Natural killer cell treated with Interleukin-12 subunit alpha and Interleukin-12 subunit beta and Interleukin-15 and Interleukin-18, amount 100 ng/mL, for 72 hours (primary cell): Measurements from ENCODE around the gene TSPAN18. TPM values are rescaled to one million over a fixed set of nuclear protein-coding genes. Genes with fewer than 3 reads are reported as not detected.
A peak's percentile ranks its signal among the peaks of the same experiment; 100 is the strongest.

Experiments
- ATAC-seq, 2 donors: fragments of 150-1000 bp; cut with Tn5 transposase in 1 of 2; sonication (Bioruptor Pico), chemical (Tn5 transposase) in 1 of 2; 2 replicates each; pipeline ENCODE4 v1.10.0; 2021
- DNase-seq: peaks from one replicate; pipeline ENCODE4 v3.0.0; 2022; ENCODE audit warnings: low spot score
- H3K27ac Mint-ChIP-seq, 2 donors: 1 replicate in 1 of 2; 2 replicates in 1 of 2; pipeline ENCODE4 v1.8.0; 2022; ENCODE audit warnings: mixed read lengths in 2 of 2, mild to moderate bottlenecking in 1 of 2, moderate library complexity in 1 of 2
- H3K27me3 Mint-ChIP-seq, 2 donors: 1 replicate in 1 of 2; 2 replicates in 1 of 2; pipeline ENCODE4 v1.8.0; 2022; ENCODE audit warnings: mixed read lengths in 2 of 2
- H3K36me3 Mint-ChIP-seq: one replicate; pipeline ENCODE4 v1.8.0; 2022; ENCODE audit warnings: mixed read lengths
- H3K4me1 Mint-ChIP-seq, 2 donors: 1 replicate in 1 of 2; 2 replicates in 1 of 2; pipeline ENCODE4 v1.8.0; 2022; ENCODE audit warnings: low read depth in 2 of 2, mixed read lengths in 2 of 2, mild to moderate bottlenecking in 1 of 2
- H3K4me3 Mint-ChIP-seq: one replicate; pipeline ENCODE4 v1.8.0; 2022; ENCODE audit warnings: mixed read lengths
- H3K9me3 Mint-ChIP-seq: 2 replicates; pipeline ENCODE4 v1.8.0; 2022; ENCODE audit warnings: mixed read lengths
- total RNA-seq, 2 donors: library from RNA; stranded (reverse); gene quantifications; one replicate each; pipeline ENCODE4 v1.2.3, GENCODE V29; 2022

TSPAN18 gene
- total RNA-seq, 2 donors from 2014 or later, result 0.26 to 0.64 TPM

- H3K4me3 Mint-ChIP-seq, result no peak overlapping the region
- no peak overlapping the region for H3K27ac Mint-ChIP-seq
- H3K9me3 Mint-ChIP-seq, result no peaks in the 10 kb centered on the region
- DNase-seq, result no peak
- no peak for ATAC-seq
- peaks cover 24 to 31% of the 10 kb centered on the region in 2 donors for H3K27me3 Mint-ChIP-seq
- no peaks in the 10 kb centered on the region for H3K4me1 Mint-ChIP-seq
- no peaks in the 10 kb centered on the region for H3K36me3 Mint-ChIP-seq
Observed at GRCh38 chr11:44699497-44700408, 27.0 kb upstream of the TSPAN18 start.

- Mint-ChIP-seq H3K4me3 (no peak overlapping the region), H3K36me3 (no peaks in the 10 kb centered on the region), H3K4me1 (no peaks in the 10 kb centered on the region), H3K9me3 (no peaks in the 10 kb centered on the region), H3K27me3 (peaks cover 24 to 31% of the 10 kb centered on the region in 2 donors), H3K27ac (no peak overlapping the region)
- DNase-seq (no peak), ATAC-seq (peak in 1 of 2 donors; percentile 19)
Observed at GRCh38 chr11:44701276-44701675, 25.5 kb upstream of the TSPAN18 start.

- no peak for DNase-seq
- H3K27ac Mint-ChIP-seq, result no peak overlapping the region
- H3K4me3 Mint-ChIP-seq, result no peak overlapping the region
- peaks cover 24 to 31% of the 10 kb centered on the region in 2 donors for H3K27me3 Mint-ChIP-seq
- no peak for ATAC-seq
- no peaks in the 10 kb centered on the region for H3K9me3 Mint-ChIP-seq
- H3K4me1 Mint-ChIP-seq, result no peaks in the 10 kb centered on the region
- H3K36me3 Mint-ChIP-seq, result no peaks in the 10 kb centered on the region
Observed at GRCh38 chr11:44702889-44703288, 23.9 kb upstream of the TSPAN18 start.

- Mint-ChIP-seq H3K27me3 (peaks cover 18 to 20% of the 10 kb centered on the region in 2 donors), H3K4me3 (no peak overlapping the region), H3K27ac (no peak overlapping the region), H3K4me1 (peaks cover 5 to 9% of the 10 kb centered on the region in 2 donors), H3K36me3 (no peaks in the 10 kb centered on the region), H3K9me3 (no peaks in the 10 kb centered on the region)
- DNase-seq, result no peak
- ATAC-seq, result no peak
Observed at GRCh38 chr11:44707094-44707493, 19.7 kb upstream of the TSPAN18 start.

GRCh38 chr11:44708009-44708408 is 18.8 kb upstream of the TSPAN18 start:
- ATAC-seq (no peak), DNase-seq (no peak)
- peaks cover 16 to 19% of the 10 kb centered on the region in 2 donors for H3K27me3 Mint-ChIP-seq
- H3K36me3 Mint-ChIP-seq, result no peaks in the 10 kb centered on the region
- no peak overlapping the region for H3K27ac Mint-ChIP-seq
- H3K4me3 Mint-ChIP-seq, result no peak overlapping the region
- H3K9me3 Mint-ChIP-seq, result no peaks in the 10 kb centered on the region
- H3K4me1 Mint-ChIP-seq, result peaks cover 5 to 9% of the 10 kb centered on the region in 2 donors

DNA sequence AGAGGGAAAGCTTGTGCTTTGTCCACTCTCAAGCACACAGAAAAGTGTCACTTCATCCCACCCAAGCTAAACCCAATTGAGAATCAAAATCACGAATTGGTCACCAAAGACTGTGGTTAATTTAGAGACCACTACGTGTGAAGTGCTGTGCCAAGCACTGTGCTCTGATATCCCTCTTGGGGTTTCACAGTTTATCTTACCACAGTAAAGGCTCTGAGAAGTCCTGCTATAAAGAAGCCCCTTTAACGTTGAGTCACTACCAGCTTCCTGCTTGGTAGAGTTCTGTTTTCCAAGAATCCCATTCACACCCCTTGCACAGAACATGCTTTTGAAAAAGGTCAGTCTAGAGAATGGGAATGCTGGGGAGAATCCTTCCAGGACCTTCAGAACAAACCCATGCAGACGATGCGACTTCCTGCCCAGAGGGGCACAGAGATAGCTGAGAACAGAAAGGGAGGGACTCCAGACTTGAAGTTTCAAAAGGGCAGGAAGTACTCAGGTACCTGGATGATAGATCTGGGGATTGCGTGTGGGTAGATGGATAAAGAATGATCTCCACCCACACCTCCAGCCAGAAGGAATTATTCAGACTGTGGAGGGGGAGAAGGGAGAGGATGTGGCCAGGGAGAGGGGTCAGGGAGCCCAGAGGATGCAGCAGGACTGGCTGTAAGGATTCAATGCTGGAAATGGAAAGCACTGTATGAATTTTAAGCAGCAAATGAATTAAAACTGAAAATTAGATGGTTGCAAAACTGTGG is 18.1 kb upstream of the TSPAN18 start:
- ATAC-seq (no peak), DNase-seq (no peak)
- H3K9me3 Mint-ChIP-seq, result no peaks in the 10 kb centered on the region
- H3K4me1 Mint-ChIP-seq, result peaks cover 5 to 9% of the 10 kb centered on the region in 2 donors
- no peak overlapping the region for H3K27ac Mint-ChIP-seq
- peaks cover 19 to 23% of the 10 kb centered on the region in 2 donors for H3K27me3 Mint-ChIP-seq
- H3K36me3 Mint-ChIP-seq, result no peaks in the 10 kb centered on the region
- no peak overlapping the region for H3K4me3 Mint-ChIP-seq

DNA sequence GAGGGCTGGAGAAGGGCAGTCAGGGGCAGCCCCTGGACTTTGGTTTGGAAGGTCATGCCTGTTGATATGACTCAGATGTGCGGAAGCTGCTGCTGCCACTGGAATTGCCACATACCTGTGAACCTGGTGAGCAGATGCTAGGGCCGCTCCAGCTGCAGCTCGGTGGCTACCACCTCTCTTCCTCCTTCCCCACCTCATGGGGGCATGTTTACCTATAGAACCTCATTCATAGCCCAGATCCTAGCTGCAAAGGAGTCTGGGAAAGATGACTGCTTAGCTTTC is 17.5 kb upstream of the TSPAN18 start:
- H3K4me3 Mint-ChIP-seq, result no peak overlapping the region
- peaks cover 22 to 23% of the 10 kb centered on the region in 2 donors for H3K27me3 Mint-ChIP-seq
- ATAC-seq (no peak), DNase-seq (no peak)
- H3K4me1 Mint-ChIP-seq, result peaks cover 5 to 9% of the 10 kb centered on the region in 2 donors
- no peak overlapping the region for H3K27ac Mint-ChIP-seq
- H3K36me3 Mint-ChIP-seq, result no peaks in the 10 kb centered on the region
- H3K9me3 Mint-ChIP-seq, result no peaks in the 10 kb centered on the region

DNA sequence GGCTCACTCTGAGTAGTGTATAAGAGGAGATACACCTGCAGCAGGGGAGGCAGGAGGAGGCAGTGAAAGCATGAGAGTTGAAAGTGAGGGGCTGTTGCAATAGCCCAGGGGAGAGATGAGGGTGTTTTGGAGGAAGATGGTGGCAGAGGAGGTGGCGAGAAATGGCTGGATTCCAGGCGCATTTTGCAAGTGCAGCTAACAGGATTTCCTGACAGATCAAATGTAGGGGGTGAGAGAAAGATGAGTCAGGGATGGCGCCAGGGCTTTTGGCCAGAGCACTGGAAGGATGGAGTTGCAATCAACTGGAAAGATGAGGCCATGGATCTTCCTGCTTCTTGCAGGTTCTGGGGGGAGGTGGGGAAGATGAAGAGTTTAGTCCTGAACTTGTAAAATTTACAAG is 16.8 kb upstream of the TSPAN18 start:
- ATAC-seq (no peak), DNase-seq (no peak)
- Mint-ChIP-seq H3K36me3 (no peaks in the 10 kb centered on the region), H3K27me3 (peaks cover 25 to 29% of the 10 kb centered on the region in 2 donors), H3K27ac (no peak overlapping the region), H3K9me3 (no peaks in the 10 kb centered on the region), H3K4me1 (peaks cover 5 to 9% of the 10 kb centered on the region in 2 donors), H3K4me3 (no peak overlapping the region)

DNA sequence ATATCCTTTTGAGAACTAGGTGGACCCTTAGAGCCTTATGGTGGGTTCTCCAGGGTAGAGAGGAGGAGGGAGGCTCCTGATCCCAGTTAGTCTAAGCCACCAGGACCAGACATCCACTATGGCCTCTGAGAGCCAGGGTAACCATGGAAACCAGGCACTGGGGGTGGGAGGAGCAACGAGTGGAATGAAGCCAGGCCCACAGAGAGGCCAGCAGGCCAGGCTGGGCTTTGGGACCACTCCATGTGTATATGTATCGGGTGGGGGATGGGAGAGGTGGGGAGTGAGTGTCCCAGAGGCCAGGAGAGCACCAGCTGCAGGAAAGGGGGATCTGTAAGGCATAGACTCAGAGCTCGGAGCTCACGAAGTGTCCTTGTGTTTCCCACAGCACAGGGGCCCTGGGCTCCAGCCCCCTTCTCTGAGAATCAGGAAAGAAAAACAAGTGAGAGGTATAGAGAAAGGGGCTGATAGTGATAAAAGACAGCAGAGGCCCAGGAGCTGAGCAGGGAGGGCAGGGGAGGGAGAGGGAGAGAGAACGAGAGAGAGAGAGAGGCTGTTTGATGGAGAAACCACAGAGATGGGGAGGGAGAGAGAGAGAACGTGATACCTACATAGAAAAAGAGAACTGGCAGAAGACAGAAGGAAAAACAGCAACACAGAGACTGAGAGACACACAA is 15.5 kb upstream of the TSPAN18 start:
- Mint-ChIP-seq H3K27ac (no peak overlapping the region), H3K36me3 (no peaks in the 10 kb centered on the region), H3K4me3 (no peak overlapping the region), H3K9me3 (no peaks in the 10 kb centered on the region), H3K27me3 (peaks cover 27 to 30% of the 10 kb centered on the region in 2 donors), H3K4me1 (peaks cover 5 to 9% of the 10 kb centered on the region in 2 donors)
- DNase-seq (no peak), ATAC-seq (no peak)

- Mint-ChIP-seq H3K4me3 (no peak overlapping the region), H3K36me3 (no peaks in the 10 kb centered on the region), H3K27ac (no peak overlapping the region), H3K27me3 (peaks cover 27 to 36% of the 10 kb centered on the region in 2 donors), H3K4me1 (peaks cover 5 to 9% of the 10 kb centered on the region in 2 donors), H3K9me3 (no peaks in the 10 kb centered on the region)
- no peak for ATAC-seq
- no peak for DNase-seq
Observed at GRCh38 chr11:44711787-44712608, 14.8 kb upstream of the TSPAN18 start.

GRCh38 chr11:44713022-44713421 is 13.7 kb upstream of the TSPAN18 start:
- H3K27me3 Mint-ChIP-seq, result peaks cover 29 to 37% of the 10 kb centered on the region in 2 donors
- H3K4me3 Mint-ChIP-seq, result no peak overlapping the region
- no peak overlapping the region for H3K27ac Mint-ChIP-seq
- no peak for DNase-seq
- peaks cover 5 to 9% of the 10 kb centered on the region in 2 donors for H3K4me1 Mint-ChIP-seq
- ATAC-seq, result no peak
- H3K9me3 Mint-ChIP-seq, result no peaks in the 10 kb centered on the region
- no peaks in the 10 kb centered on the region for H3K36me3 Mint-ChIP-seq

GRCh38 chr11:44716256-44716655 is 10.5 kb upstream of the TSPAN18 start:
- no peak for ATAC-seq
- Mint-ChIP-seq H3K4me1 (no peaks in the 10 kb centered on the region), H3K27me3 (peaks cover 22 to 37% of the 10 kb centered on the region in 2 donors), H3K36me3 (no peaks in the 10 kb centered on the region), H3K9me3 (no peaks in the 10 kb centered on the region), H3K4me3 (no peak overlapping the region), H3K27ac (no peak overlapping the region)
- no peak for DNase-seq

DNA sequence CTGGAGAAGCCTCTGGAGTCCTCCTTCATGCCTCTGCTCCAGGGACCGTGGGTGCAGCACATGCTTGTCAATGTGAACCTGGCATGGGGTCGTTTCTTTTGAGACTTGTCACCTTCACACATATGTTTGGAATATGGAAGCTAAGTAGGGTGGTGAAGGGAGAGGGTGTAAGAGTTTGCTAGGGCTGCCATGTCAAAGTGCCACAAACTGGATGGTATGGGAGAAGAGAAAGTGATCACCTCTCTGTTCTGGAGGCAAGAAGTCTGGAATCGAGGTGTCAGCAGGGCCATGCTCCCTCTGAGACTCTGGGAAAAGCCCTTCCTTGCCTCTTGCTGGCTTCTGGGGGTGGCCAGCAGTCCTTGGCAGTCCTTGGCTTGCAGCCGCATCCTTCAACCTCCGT is 8.7 kb upstream of the TSPAN18 start:
- ATAC-seq (no peak), DNase-seq (no peak)
- no peak overlapping the region for H3K27ac Mint-ChIP-seq
- no peaks in the 10 kb centered on the region for H3K4me1 Mint-ChIP-seq
- no peak overlapping the region for H3K4me3 Mint-ChIP-seq
- H3K36me3 Mint-ChIP-seq, result no peaks in the 10 kb centered on the region
- no peaks in the 10 kb centered on the region for H3K9me3 Mint-ChIP-seq
- peaks cover 16 to 24% of the 10 kb centered on the region in 2 donors for H3K27me3 Mint-ChIP-seq
